Stimulated activated CD8-positive, alpha-beta memory T cell treated with anti-CD3 and anti-CD28 coated beads, Interleukin-15, amount 100 ng/mL, for 24 hours (primary cell): ENCODE results near the gene SLC2A11.
"Not testable (repeated sequence)": the region's sequence is repeated elsewhere in the genome, so short reads cannot be mapped to it uniquely, and the experiment has no call there.

Experiments used
- DNase-seq: peaks from one replicate; pipeline ENCODE4 v3.0.0-alpha.2; 2020; ENCODE audit warnings: low read depth

SLC2A11 gene

GRCh38 chr22:23908587-23909205 is 51.0 kb downstream of the SLC2A11 start:
- no peak for DNase-seq

GRCh38 chr22:23909296-23909898 is 51.7 kb downstream of the SLC2A11 start:
- DNase-seq, result no peak

GRCh38 chr22:23910496-23911190 is 53.0 kb downstream of the SLC2A11 start:
- DNase-seq, result no peak

- no peak for DNase-seq
Observed at GRCh38 chr22:23911318-23911980, 53.8 kb downstream of the SLC2A11 start.

- DNase-seq, result no peak
Observed at GRCh38 chr22:23912293-23912903, 54.7 kb downstream of the SLC2A11 start.

- DNase-seq, result no peak
Observed at GRCh38 chr22:23913306-23913660, 55.6 kb downstream of the SLC2A11 start.

- peak; percentile 96 for DNase-seq
Observed at GRCh38 chr22:23913661-23914353, 56.1 kb downstream of the SLC2A11 start.

GRCh38 chr22:23915290-23915689 is 57.6 kb downstream of the SLC2A11 start:
- no peak for DNase-seq

- not testable (repeated sequence) for DNase-seq
Observed at GRCh38 chr22:23920267-23920611, 62.6 kb downstream of the SLC2A11 start.

- DNase-seq, result not testable (repeated sequence)
Observed at GRCh38 chr22:23921586-23922201, 64.0 kb downstream of the SLC2A11 start.

- no peak for DNase-seq
Observed at GRCh38 chr22:23922921-23923320, 65.2 kb downstream of the SLC2A11 start.

- DNase-seq, result no peak
Observed at GRCh38 chr22:23925020-23925606, 67.4 kb downstream of the SLC2A11 start.

- no peak for DNase-seq
Observed at GRCh38 chr22:23926561-23926960, 68.9 kb downstream of the SLC2A11 start.
